Ishikawa (cell line): ENCODE data around the gene RASL10A.

Experiments used
- CEBPB ChIP-seq: IDR thresholded peaks from 2 replicates; pipeline ENCODE4 v1.6.1; 2012
- CREB1 ChIP-seq: IDR thresholded peaks from 2 replicates; pipeline ENCODE4 v1.6.1; 2012; ENCODE audit warnings: low read depth
- EGR1 ChIP-seq: IDR thresholded peaks from 2 replicates; pipeline ENCODE4 v1.6.1; 2012
- EP300 ChIP-seq: IDR thresholded peaks from 2 replicates; pipeline ENCODE4 v1.6.1; 2012; ENCODE audit warnings: borderline replicate concordance
- FOXM1 ChIP-seq: IDR thresholded peaks from 2 replicates; pipeline ENCODE4 v1.6.1; 2012; ENCODE audit warnings: low read depth, borderline replicate concordance
- NFIC ChIP-seq: IDR thresholded peaks from 2 replicates; pipeline ENCODE4 v1.6.1; 2012
- RAD21 ChIP-seq: IDR thresholded peaks from 2 replicates; pipeline ENCODE4 v1.6.1; 2012; ENCODE audit warnings: low read depth
- TAF1 ChIP-seq: IDR thresholded peaks from 2 replicates; pipeline ENCODE4 v1.6.1; 2012; ENCODE audit warnings: low read depth, mild to moderate bottlenecking
- TCF12 ChIP-seq: IDR thresholded peaks from 2 replicates; pipeline ENCODE4 v1.6.1; 2012; ENCODE audit warnings: low read depth
- TEAD4 ChIP-seq: IDR thresholded peaks from 2 replicates; pipeline ENCODE4 v1.6.1; 2012
- YY1 ChIP-seq: IDR thresholded peaks from 2 replicates; pipeline ENCODE4 v1.6.1; 2012; ENCODE audit warnings: low read depth
- ZBTB7A ChIP-seq: IDR thresholded peaks from 2 replicates; pipeline ENCODE4 v1.6.1; 2012; ENCODE audit warnings: low read depth
- TF ChIP-seq, protein P1 (sequence below): IDR thresholded peaks from 2 replicates; pipeline ENCODE4 v1.6.1; 2012
- TF ChIP-seq, protein P2 (sequence below): IDR thresholded peaks from 2 replicates; pipeline ENCODE4 v1.6.1; 2012
- TF ChIP-seq, protein P3 (sequence below): IDR thresholded peaks from 2 replicates; pipeline ENCODE4 v1.6.1; 2012; ENCODE audit warnings: low read depth, mild to moderate bottlenecking

Gene RASL10A

DNA sequence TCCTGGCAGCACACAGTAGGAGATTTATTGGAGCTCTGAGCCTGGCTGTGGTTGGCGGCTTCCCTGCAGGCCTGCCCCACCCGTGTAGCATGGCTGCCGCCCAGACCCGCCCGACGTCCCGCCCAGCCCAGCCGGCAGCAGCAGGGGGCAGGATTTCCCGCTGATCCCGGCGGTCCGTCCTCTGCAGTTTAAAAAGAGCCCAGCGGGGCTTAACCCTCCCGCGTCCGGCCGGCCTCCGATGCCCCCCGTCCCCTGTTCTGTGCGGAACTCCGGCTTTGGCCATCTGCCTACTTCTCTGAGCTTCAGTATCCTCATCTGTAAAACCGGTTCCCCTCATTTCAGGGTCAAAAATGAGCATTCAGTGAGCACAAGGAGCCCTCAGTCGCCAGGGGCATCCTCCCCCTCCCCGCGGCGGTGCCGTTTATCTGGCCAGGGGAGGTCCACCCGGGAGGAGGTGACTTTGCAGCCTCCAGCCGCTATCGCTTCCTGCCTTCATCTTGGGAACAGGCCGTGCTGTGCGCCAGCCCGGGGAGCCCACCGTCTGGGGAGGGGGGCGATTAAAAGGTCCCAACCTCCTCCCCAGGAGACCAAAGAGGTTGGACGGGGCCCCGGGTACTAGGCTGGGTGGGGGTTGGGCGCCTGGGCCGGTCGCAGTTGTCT is 9.2 kb downstream of the RASL10A start, which contains the start of gene GAS2L1:
TSS of gene GAS2L1 (plus strand) at position 476 of the 660 bp plus-strand sequence. CDS start 1,456 bp downstream, outside the sequence.
- TF ChIP-seq ZBTB7A (peak; percentile 99), TCF12 (peak; percentile 94), RAD21 (peak; percentile 34), CREB1 (no peak), FOXM1 (peak; percentile 78), CEBPB (peak; percentile 46; the same call in 1 of the 2 replicates), NFIC (peak; percentile 86), EP300 (peak; percentile 91), TAF1 (peak; percentile 43), EGR1 (no peak), YY1 (peak; percentile 83), TEAD4 (peak; percentile 83)
- TF ChIP-seq, protein P1, sequence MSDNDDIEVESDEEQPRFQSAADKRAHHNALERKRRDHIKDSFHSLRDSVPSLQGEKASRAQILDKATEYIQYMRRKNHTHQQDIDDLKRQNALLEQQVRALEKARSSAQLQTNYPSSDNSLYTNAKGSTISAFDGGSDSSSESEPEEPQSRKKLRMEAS, result peak; percentile 76
- TF ChIP-seq, protein P2, sequence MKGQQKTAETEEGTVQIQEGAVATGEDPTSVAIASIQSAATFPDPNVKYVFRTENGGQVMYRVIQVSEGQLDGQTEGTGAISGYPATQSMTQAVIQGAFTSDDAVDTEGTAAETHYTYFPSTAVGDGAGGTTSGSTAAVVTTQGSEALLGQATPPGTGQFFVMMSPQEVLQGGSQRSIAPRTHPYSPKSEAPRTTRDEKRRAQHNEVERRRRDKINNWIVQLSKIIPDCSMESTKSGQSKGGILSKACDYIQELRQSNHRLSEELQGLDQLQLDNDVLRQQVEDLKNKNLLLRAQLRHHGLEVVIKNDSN, result peak; percentile 18; the same call in 1 of the 2 replicates
- TF ChIP-seq, protein P3, sequence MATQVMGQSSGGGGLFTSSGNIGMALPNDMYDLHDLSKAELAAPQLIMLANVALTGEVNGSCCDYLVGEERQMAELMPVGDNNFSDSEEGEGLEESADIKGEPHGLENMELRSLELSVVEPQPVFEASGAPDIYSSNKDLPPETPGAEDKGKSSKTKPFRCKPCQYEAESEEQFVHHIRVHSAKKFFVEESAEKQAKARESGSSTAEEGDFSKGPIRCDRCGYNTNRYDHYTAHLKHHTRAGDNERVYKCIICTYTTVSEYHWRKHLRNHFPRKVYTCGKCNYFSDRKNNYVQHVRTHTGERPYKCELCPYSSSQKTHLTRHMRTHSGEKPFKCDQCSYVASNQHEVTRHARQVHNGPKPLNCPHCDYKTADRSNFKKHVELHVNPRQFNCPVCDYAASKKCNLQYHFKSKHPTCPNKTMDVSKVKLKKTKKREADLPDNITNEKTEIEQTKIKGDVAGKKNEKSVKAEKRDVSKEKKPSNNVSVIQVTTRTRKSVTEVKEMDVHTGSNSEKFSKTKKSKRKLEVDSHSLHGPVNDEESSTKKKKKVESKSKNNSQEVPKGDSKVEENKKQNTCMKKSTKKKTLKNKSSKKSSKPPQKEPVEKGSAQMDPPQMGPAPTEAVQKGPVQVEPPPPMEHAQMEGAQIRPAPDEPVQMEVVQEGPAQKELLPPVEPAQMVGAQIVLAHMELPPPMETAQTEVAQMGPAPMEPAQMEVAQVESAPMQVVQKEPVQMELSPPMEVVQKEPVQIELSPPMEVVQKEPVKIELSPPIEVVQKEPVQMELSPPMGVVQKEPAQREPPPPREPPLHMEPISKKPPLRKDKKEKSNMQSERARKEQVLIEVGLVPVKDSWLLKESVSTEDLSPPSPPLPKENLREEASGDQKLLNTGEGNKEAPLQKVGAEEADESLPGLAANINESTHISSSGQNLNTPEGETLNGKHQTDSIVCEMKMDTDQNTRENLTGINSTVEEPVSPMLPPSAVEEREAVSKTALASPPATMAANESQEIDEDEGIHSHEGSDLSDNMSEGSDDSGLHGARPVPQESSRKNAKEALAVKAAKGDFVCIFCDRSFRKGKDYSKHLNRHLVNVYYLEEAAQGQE, result no peak

DNA sequence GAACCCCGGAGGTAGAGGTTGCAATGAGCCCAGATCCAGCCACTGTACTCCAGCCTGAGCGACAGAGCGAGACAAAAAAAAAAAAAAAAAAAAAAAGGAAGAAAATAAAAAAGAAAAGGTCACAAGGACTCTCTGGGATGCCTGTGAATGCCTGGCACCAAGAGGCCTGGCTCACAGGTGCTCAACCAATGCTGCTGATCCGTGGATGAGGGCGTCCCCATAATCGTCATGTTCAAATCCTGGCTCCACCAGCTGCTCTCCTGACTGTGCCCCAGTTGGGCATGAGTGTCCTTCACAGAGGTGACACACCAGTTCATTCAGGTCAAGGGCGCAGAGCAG is 9.7 kb downstream of the RASL10A start:
- TF ChIP-seq RAD21, result no peak
- no peak for TF ChIP-seq CEBPB
- no peak for TF ChIP-seq CREB1
- TF ChIP-seq, protein P2, result no peak
- TF ChIP-seq, protein P3, result no peak
- TF ChIP-seq, protein P1, result no peak
- no peak for TF ChIP-seq EGR1
- TF ChIP-seq TEAD4, result no peak
- TF ChIP-seq TAF1, result no peak
- TF ChIP-seq TCF12, result no peak
- no peak for TF ChIP-seq FOXM1
- TF ChIP-seq YY1, result no peak
- no peak for TF ChIP-seq EP300
- TF ChIP-seq ZBTB7A, result no peak
- TF ChIP-seq NFIC, result no peak

DNA sequence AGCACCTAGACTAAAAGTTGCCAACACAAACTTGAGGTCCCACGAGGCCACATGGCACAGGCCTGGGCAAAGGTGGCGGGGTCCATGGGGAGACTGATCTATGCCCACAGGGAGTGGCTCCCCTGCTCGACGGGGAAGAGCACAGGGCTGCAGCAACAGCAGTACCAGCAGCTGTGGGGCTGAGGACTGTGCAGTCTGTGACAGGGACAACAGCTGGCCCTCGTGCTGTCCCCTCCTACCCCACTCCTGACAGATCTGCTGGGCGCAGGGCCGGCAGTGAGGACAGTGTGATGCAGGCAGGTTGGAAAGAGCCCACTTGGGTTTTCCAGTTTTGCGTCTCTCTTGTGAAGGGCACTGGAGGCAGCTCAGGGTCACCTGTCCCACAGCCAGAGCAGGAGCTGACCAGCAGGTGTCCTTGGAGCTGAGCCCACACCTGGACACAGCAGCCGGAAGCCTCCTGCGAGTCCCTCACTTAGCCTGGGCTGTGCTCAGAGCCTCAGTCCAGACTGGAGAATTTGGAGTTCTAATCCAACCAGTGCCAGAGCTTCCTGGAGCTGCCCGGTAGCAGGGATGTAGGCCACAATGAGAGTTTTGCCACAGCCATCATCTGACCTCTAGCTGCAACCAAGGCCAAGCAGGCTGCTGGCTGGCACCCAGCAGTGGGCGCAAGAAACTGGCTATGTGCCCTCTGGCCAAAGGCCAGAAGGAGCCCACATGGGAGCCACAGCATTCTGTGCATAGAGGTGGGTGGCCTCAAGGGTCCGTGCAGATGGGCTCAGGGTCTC is 12.6 kb downstream of the RASL10A start:
- no peak for TF ChIP-seq CEBPB
- TF ChIP-seq RAD21, result peak; percentile 26; the same call in 1 of the 2 replicates
- TF ChIP-seq, protein P1, result no peak
- TF ChIP-seq NFIC, result peak; percentile 76; the same call in 1 of the 2 replicates
- no peak for TF ChIP-seq EGR1
- peak; percentile 74 for TF ChIP-seq TCF12
- TF ChIP-seq, protein P3, result peak; percentile 36; the same call in 1 of the 2 replicates
- peak; percentile 43; the same call in 1 of the 2 replicates for TF ChIP-seq EP300
- no peak for TF ChIP-seq FOXM1
- TF ChIP-seq, protein P2, result peak; percentile 58
- TF ChIP-seq ZBTB7A, result peak; percentile 59; the same call in 1 of the 2 replicates
